HEK293 (cell line): ENCODE measurements around the gene ZNF273.

Source experiments
- CTCF ChIA-PET: fragments of 350-600 bp; formaldehyde crosslinking; extraction: SDS; loops from one replicate; lab custom pipeline; 2021; ENCODE audit warnings: antibody characterized with exemption; lab: Yijun Ruan, JAX
- POLR2A ChIA-PET: fragments of 300-600 bp; formaldehyde crosslinking; extraction: SDS; loops from one replicate; lab custom pipeline; 2020; ENCODE audit warnings: antibody characterized with exemption, inconsistent platforms; lab: Yijun Ruan, JAX
- H3K27ac ChIP-seq: fragments of 200-500 bp; sonication (Bioruptor generic); 2 replicates; pipeline ENCODE4 v1.5.1; 2014; ENCODE audit warnings: low read depth, low read length, control low read depth, inconsistent platforms; ENCODE audit errors: extremely low read depth
- H3K36me3 ChIP-seq, 2 experiments: fragments of 200-500 bp in 1 of 2; sonication (Bioruptor generic) in 1 of 2; 1 replicate in 1 of 2; 2 replicates in 1 of 2; pipeline ENCODE4 v1.5.1; 2014 to 2017; ENCODE audit warnings: inconsistent platforms in 2 of 2, low read length in 2 of 2; ENCODE audit not compliant: control insufficient read depth in 2 of 2, insufficient read depth in 1 of 2
- H3K4me1 ChIP-seq: fragments of 200-500 bp; sonication (Bioruptor generic); 2 replicates; pipeline ENCODE4 v1.5.1; 2014; ENCODE audit warnings: mild to moderate bottlenecking, low read length, inconsistent platforms; ENCODE audit not compliant: control insufficient read depth, insufficient read depth
- H3K4me3 ChIP-seq: 2 replicates; pipeline ENCODE4 v1.5.1; 2011; ENCODE audit warnings: low read depth, mild to moderate bottlenecking, control low read depth, low read length, moderate library complexity
- H3K9me3 ChIP-seq: fragments of 200-500 bp; sonication (Bioruptor generic); 2 replicates; pipeline ENCODE4 v1.5.1; 2014; ENCODE audit warnings: low read depth, low read length, inconsistent platforms; ENCODE audit not compliant: control insufficient read depth, insufficient read depth
- AEBP2 ChIP-seq: fragments of 450-650 bp; formaldehyde crosslinking; IDR thresholded peaks from 2 replicates; pipeline ENCODE4 v1.5.1; 2016; ENCODE audit warnings: missing biosample characterization, missing genetic modification characterization, borderline replicate concordance
- BCL11A ChIP-seq: fragments of 450-650 bp; formaldehyde crosslinking; IDR thresholded peaks from 2 replicates; pipeline ENCODE4 v1.5.1; 2016; ENCODE audit warnings: low read depth, missing biosample characterization, missing genetic modification characterization
- HOXC10 ChIP-seq: sonication (generic); formaldehyde crosslinking; IDR thresholded peaks from 2 replicates; pipeline ENCODE4 v1.8.1; 2023; ENCODE audit warnings: mild to moderate bottlenecking, missing genetic modification reagents
- KLF1 ChIP-seq: fragments of 450-650 bp; formaldehyde crosslinking; IDR thresholded peaks from 2 replicates; pipeline ENCODE4 v1.5.1; 2016; ENCODE audit warnings: missing biosample characterization, missing genetic modification characterization
- OSR2 ChIP-seq: fragments of 450-650 bp; formaldehyde crosslinking; IDR thresholded peaks from 2 replicates; pipeline ENCODE4 v1.5.1; 2016; ENCODE audit warnings: missing biosample characterization, missing genetic modification characterization
- PATZ1 ChIP-seq: fragments of 450-650 bp; formaldehyde crosslinking; IDR thresholded peaks from 2 replicates; pipeline ENCODE4 v1.5.1; 2016; ENCODE audit warnings: missing biosample characterization, missing genetic modification characterization
- YY1 ChIP-seq: fragments of 450-650 bp; formaldehyde crosslinking; IDR thresholded peaks from 2 replicates; pipeline ENCODE4 v1.5.1; 2018; ENCODE audit warnings: missing biosample characterization, missing genetic modification characterization
- ZNF114 ChIP-seq: fragments of 450-650 bp; formaldehyde crosslinking; IDR thresholded peaks from 2 replicates; pipeline ENCODE4 v1.5.0; 2017; ENCODE audit warnings: missing biosample characterization, missing genetic modification characterization
- ZNF140 ChIP-seq: fragments of 450-650 bp; formaldehyde crosslinking; IDR thresholded peaks from 2 replicates; pipeline ENCODE4 v1.5.1; 2016; ENCODE audit warnings: missing biosample characterization, missing genetic modification characterization
- ZNF146 ChIP-seq: fragments of 450-650 bp; formaldehyde crosslinking; IDR thresholded peaks from 2 replicates; pipeline ENCODE4 v1.5.1; 2016; ENCODE audit warnings: missing biosample characterization, missing genetic modification characterization
- ZNF157 ChIP-seq: fragments of 450-650 bp; formaldehyde crosslinking; IDR thresholded peaks from 2 replicates; pipeline ENCODE4 v1.5.1; 2016; ENCODE audit warnings: missing biosample characterization, missing genetic modification characterization
- ZNF18 ChIP-seq: fragments of 450-650 bp; formaldehyde crosslinking; IDR thresholded peaks from 2 replicates; pipeline ENCODE4 v1.5.1; 2016; ENCODE audit warnings: missing biosample characterization, missing genetic modification characterization
- ZNF26 ChIP-seq: fragments of 450-650 bp; formaldehyde crosslinking; IDR thresholded peaks from 2 replicates; pipeline ENCODE4 v1.5.1; 2016; ENCODE audit warnings: missing biosample characterization, missing genetic modification characterization
- ZNF311 ChIP-seq: fragments of 450-650 bp; formaldehyde crosslinking; IDR thresholded peaks from 2 replicates; pipeline ENCODE4 v1.5.1; 2017; ENCODE audit warnings: missing biosample characterization, missing genetic modification characterization, borderline replicate concordance
- ZNF394 ChIP-seq: fragments of 450-650 bp; formaldehyde crosslinking; IDR thresholded peaks from 2 replicates; pipeline ENCODE4 v1.5.1; 2016; ENCODE audit warnings: missing biosample characterization, missing genetic modification characterization, mild to moderate bottlenecking, moderate library complexity, borderline replicate concordance
- ZNF426 ChIP-seq: fragments of 450-650 bp; formaldehyde crosslinking; IDR thresholded peaks from 2 replicates; pipeline ENCODE4 v1.5.1; 2017; ENCODE audit warnings: missing biosample characterization, missing genetic modification characterization, mild to moderate bottlenecking, inconsistent platforms, moderate library complexity
- ZNF658 ChIP-seq: fragments of 450-650 bp; formaldehyde crosslinking; IDR thresholded peaks from 2 replicates; pipeline ENCODE4; 2016; ENCODE audit warnings: missing biosample characterization, missing genetic modification characterization
- ZNF785 ChIP-seq: fragments of 450-650 bp; formaldehyde crosslinking; IDR thresholded peaks from 2 replicates; pipeline ENCODE4 v1.5.1; 2016; ENCODE audit warnings: missing biosample characterization, missing genetic modification characterization
- ZNF791 ChIP-seq: fragments of 450-650 bp; formaldehyde crosslinking; IDR thresholded peaks from 2 replicates; pipeline ENCODE4 v1.5.1; 2016; ENCODE audit warnings: missing biosample characterization, missing genetic modification characterization
- ZSCAN18 ChIP-seq: fragments of 450-650 bp; formaldehyde crosslinking; IDR thresholded peaks from 2 replicates; pipeline ENCODE4 v1.5.1; 2016; ENCODE audit warnings: missing biosample characterization, missing genetic modification characterization
- ZSCAN4 ChIP-seq: fragments of 450-650 bp; formaldehyde crosslinking; IDR thresholded peaks from 2 replicates; pipeline ENCODE4 v1.5.1; 2017; ENCODE audit warnings: missing biosample characterization, missing genetic modification characterization

ZNF273 gene

GRCh38 chr7:64872351-64873154 lies 30.5 kb upstream of the ZNF273 start (continued):
- TF ChIP-seq ZNF157 (tag by site-specific recombination) (no peak), ZSCAN18 (tag by site-specific recombination) (no peak), ZNF114 (tag by site-specific recombination) (no peak), PATZ1 (tag by site-specific recombination) (no peak), ZNF26 (no peak), KLF1 (tag by site-specific recombination) (no peak), ZNF140 (tag by site-specific recombination) (no peak)
- TF ChIP-seq, all 188 proteins: peak for 0

- TF ChIP-seq OSR2 (no peak), ZNF791 (no peak), BCL11A (tag by site-specific recombination) (no peak), ZNF658 (no peak), ZNF311 (tag by site-specific recombination) (no peak), ZNF426 (tag by site-specific recombination) (no peak), ZSCAN4 (tag by site-specific recombination) (no peak), ZNF18 (tag by site-specific recombination) (no peak), AEBP2 (no peak), ZNF785 (no peak), HOXC10 (CRISPR knock-in tag) (no peak), YY1 (tag by site-specific recombination) (no peak), ZNF146 (no peak), ZNF394 (no peak)
- Histone ChIP-seq H3K36me3 (no peaks in the 10 kb centered on the region), H3K27ac (no peak overlapping the region), H3K4me1 (no peaks in the 10 kb centered on the region), H3K4me3 (no peak overlapping the region), H3K9me3 (no peaks in the 10 kb centered on the region)
- POLR2A ChIA-PET, result no interaction called here
- CTCF ChIA-PET, result no interaction called here
Measured at GRCh38 chr7:64873155-64873500, 29.9 kb upstream of the ZNF273 start.
